Common myeloid progenitor, CD34-positive (primary cell): ENCODE data around the gene COPS2.

Experiments used
- CTCF ChIA-PET: fragments of 350-600 bp; sonication (Branson Sonifier 250); formaldehyde crosslinking; loops from one replicate; lab custom pipeline; 2021; ENCODE audit warnings: antibody characterized with exemption; lab: Charles Lee
- POLR2A ChIA-PET: fragments of 350-600 bp; sonication (Branson Sonifier 250); formaldehyde crosslinking; loops from one replicate; lab custom pipeline; 2021; ENCODE audit warnings: antibody characterized with exemption; lab: Charles Lee
- DNase-seq, 3 donors: peaks; one replicate each; pipeline versions ENCODE4 v3.0.0 to v3.0.0-alpha.2; 2013
- H3K27ac ChIP-seq, 2 experiments: 1 replicate in 1 of 2; 2 replicates in 1 of 2; pipeline ENCODE4 v1.7.0; 2013; ENCODE audit warnings: inconsistent platforms in 2 of 2, low read length in 2 of 2, mild to moderate bottlenecking in 2 of 2, low read depth in 1 of 2, moderate library complexity in 1 of 2; ENCODE audit not compliant: severe bottlenecking in 2 of 2, insufficient read depth in 1 of 2, poor library complexity in 1 of 2
- H3K27me3 ChIP-seq, 5 experiments: replicated peaks in 2 of 5; 1 replicate in 3 of 5; 2 replicates in 2 of 5; pipeline versions ENCODE4 v1.6.1 to v1.7.0; 2013; ENCODE audit warnings: low read length in 4 of 5, mild to moderate bottlenecking in 2 of 5, moderate library complexity in 2 of 5, inconsistent platforms in 1 of 5; ENCODE audit not compliant: insufficient read depth in 5 of 5, control insufficient read depth in 4 of 5
- H3K36me3 ChIP-seq, 4 experiments: 1 replicate in 2 of 4; 2 replicates in 2 of 4; pipeline versions ENCODE4 v1.6.1 to v1.7.0; 2013; ENCODE audit warnings: low read length in 3 of 4, control low read depth in 1 of 4, mild to moderate bottlenecking in 1 of 4; ENCODE audit not compliant: control insufficient read depth in 4 of 4, insufficient read depth in 4 of 4
- H3K4me1 ChIP-seq, 4 experiments: 1 replicate in 3 of 4; 2 replicates in 1 of 4; pipeline versions ENCODE4 v1.6.1 to v1.7.1; 2013; ENCODE audit warnings: low read length in 3 of 4, mild to moderate bottlenecking in 3 of 4, control low read depth in 1 of 4, inconsistent platforms in 1 of 4, moderate library complexity in 1 of 4; ENCODE audit not compliant: control insufficient read depth in 4 of 4, insufficient read depth in 4 of 4; ENCODE audit errors: control extremely low read depth in 1 of 4
- H3K4me3 ChIP-seq, 7 experiments: 1 replicate in 4 of 7; 2 replicates in 3 of 7; pipeline versions ENCODE4 v1.5.1 to v1.7.0; 2013; ENCODE audit warnings: mild to moderate bottlenecking in 7 of 7, low read length in 6 of 7, moderate library complexity in 6 of 7, inconsistent platforms in 2 of 7, low read depth in 2 of 7, control low read depth in 1 of 7; ENCODE audit not compliant: insufficient read depth in 4 of 7, control insufficient read depth in 1 of 7; ENCODE audit errors: extremely low read depth in 1 of 7
- H3K9me3 ChIP-seq, 5 experiments: 1 replicate in 4 of 5; 2 replicates in 1 of 5; pipeline versions ENCODE4 v1.6.1 to v1.7.1; 2013; ENCODE audit warnings: low read length in 4 of 5, mild to moderate bottlenecking in 2 of 5, inconsistent platforms in 1 of 5, low read depth in 1 of 5, moderate library complexity in 1 of 5; ENCODE audit not compliant: control insufficient read depth in 4 of 5, insufficient read depth in 2 of 5; ENCODE audit errors: control extremely low read depth in 1 of 5
- WGBS: methylation state at CpG from one replicate; pipeline ENCODE4 v1.1.5; 2013; ENCODE audit not compliant: insufficient coverage; 5-methylcytosine and 5-hydroxymethylcytosine counted together

Gene COPS2

GRCh38 chr15:49135342-49135857 lies 20.0 kb downstream of the COPS2 start:
- Histone ChIP-seq H3K36me3 (peaks cover 15 to 75% (median 41%) of the 10 kb centered on the region in 4 experiments), H3K4me1 (peaks cover 0 to 8% (median 0%) of the 10 kb centered on the region in 4 experiments), H3K9me3 (no peaks in the 10 kb centered on the region), H3K4me3 (no peak overlapping the region), H3K27ac (no peak overlapping the region), H3K27me3 (no peaks in the 10 kb centered on the region)
- CTCF ChIA-PET, result no interaction called here
- POLR2A ChIA-PET, result no interaction called here
- DNase-seq, result no peak
- 70% methylated on average over 2 of the region's 2 CpGs for WGBS

- H3K4me3 ChIP-seq, result no peak overlapping the region
- no CpG with 5 or more reads among the region's 5 CpGs for WGBS
- ChIA-PET POLR2A (no interaction called here), CTCF (no interaction called here)
- no peak for DNase-seq
- H3K27me3 ChIP-seq, result no peaks in the 10 kb centered on the region
- no peaks in the 10 kb centered on the region for H3K9me3 ChIP-seq
- H3K27ac ChIP-seq, result no peak overlapping the region
- H3K36me3 ChIP-seq, result peaks cover 12 to 80% (median 42%) of the 10 kb centered on the region in 4 experiments
- H3K4me1 ChIP-seq, result peaks cover 0 to 8% (median 0%) of the 10 kb centered on the region in 4 experiments
Observed at GRCh38 chr15:49134683-49135341, 20.6 kb downstream of the COPS2 start.

GRCh38 chr15:49131403-49131802 lies 24.0 kb downstream of the COPS2 start:
- H3K27me3 ChIP-seq, result no peaks in the 10 kb centered on the region
- WGBS, result 94% methylated on average over 3 of the region's 3 CpGs
- ChIA-PET POLR2A (no interaction called here), CTCF (interaction anchor here (1.2 kb wide), 1 partner anchor 12 kb away, joined by 3 read pairs; no protein-coding TSS in a partner anchor)
- H3K36me3 ChIP-seq, result peaks cover 12 to 84% (median 53%) of the 10 kb centered on the region in 4 experiments
- H3K4me1 ChIP-seq, result peaks cover 0 to 8% (median 0%) of the 10 kb centered on the region in 4 experiments
- no peaks in the 10 kb centered on the region for H3K9me3 ChIP-seq
- H3K4me3 ChIP-seq, result no peak overlapping the region
- H3K27ac ChIP-seq, result no peak overlapping the region
- DNase-seq, result no peak

GRCh38 chr15:49124371-49124770 lies 31.0 kb downstream of the COPS2 start:
- Histone ChIP-seq H3K9me3 (no peaks in the 10 kb centered on the region), H3K4me3 (no peak overlapping the region), H3K27me3 (no peaks in the 10 kb centered on the region), H3K36me3 (peaks cover 7 to 34% (median 25%) of the 10 kb centered on the region in 4 experiments), H3K27ac (no peak overlapping the region), H3K4me1 (no peaks in the 10 kb centered on the region)
- WGBS, result no CpG with 5 or more reads among the region's 2 CpGs
- no peak for DNase-seq
- ChIA-PET CTCF (interaction anchor here (1.0 to 1.1 kb wide), 2 partner anchors 17 to 21 kb away, joined by 3 to 4 read pairs; no protein-coding TSS in a partner anchor), POLR2A (no interaction called here)

GRCh38 chr15:49122541-49123062 lies 32.8 kb downstream of the COPS2 start:
- 100% methylated on average over 1 of the region's 1 CpG for WGBS
- no peak overlapping the region for H3K27ac ChIP-seq
- H3K9me3 ChIP-seq, result no peaks in the 10 kb centered on the region
- H3K4me3 ChIP-seq, result no peak overlapping the region
- peaks cover 4 to 19% (median 12%) of the 10 kb centered on the region in 4 experiments for H3K36me3 ChIP-seq
- H3K4me1 ChIP-seq, result no peaks in the 10 kb centered on the region
- ChIA-PET CTCF (interaction anchor here (1.1 to 2.3 kb wide), 3 partner anchors 19 to 24 kb away, joined by 3 to 10 read pairs (median 4); no protein-coding TSS in a partner anchor), POLR2A (no interaction called here)
- no peaks in the 10 kb centered on the region for H3K27me3 ChIP-seq
- no peak for DNase-seq

GRCh38 chr15:49121901-49122300 lies 33.5 kb downstream of the COPS2 start:
- ChIA-PET CTCF (interaction anchor here (1.1 to 2.3 kb wide), 3 partner anchors 20 to 25 kb away, joined by 3 to 10 read pairs (median 4); no protein-coding TSS in a partner anchor), POLR2A (no interaction called here)
- WGBS, result 100% methylated on average over 1 of the region's 1 CpG

GRCh38 chr15:49120832-49121231 lies 34.6 kb downstream of the COPS2 start:
- WGBS, result 100% methylated on average over 2 of the region's 4 CpGs
- DNase-seq, result no peak
- Histone ChIP-seq H3K36me3 (peaks cover 3 to 9% (median 7%) of the 10 kb centered on the region in 4 experiments), H3K27me3 (no peaks in the 10 kb centered on the region), H3K4me1 (no peaks in the 10 kb centered on the region), H3K4me3 (no peak overlapping the region), H3K9me3 (no peaks in the 10 kb centered on the region), H3K27ac (no peak overlapping the region)
- ChIA-PET POLR2A (no interaction called here), CTCF (interaction anchor here (1.5 to 2.3 kb wide), 2 partner anchors 25 to 27 kb away, joined by 3 to 10 read pairs; no protein-coding TSS in a partner anchor)

More at GRCh38 chr15:49121901-49122300, 33.5 kb downstream of the COPS2 start:
- Histone ChIP-seq H3K4me1 (no peaks in the 10 kb centered on the region), H3K36me3 (peaks cover 3 to 12% (median 7%) of the 10 kb centered on the region in 4 experiments), H3K27ac (no peak overlapping the region), H3K9me3 (no peaks in the 10 kb centered on the region), H3K27me3 (no peaks in the 10 kb centered on the region), H3K4me3 (no peak overlapping the region)
- no peak for DNase-seq
